K562 (cell line): ENCODE data around the gene FPR1. TPM values are rescaled to one million over a fixed set of nuclear protein-coding genes. Genes with fewer than 3 reads are reported as not detected.

ENCODE experiments used
- ATAC-seq: fragments of 200-7000 bp; cut with Tn5 transposase; 3 replicates; pipeline ENCODE4 v1.9.1; 2020; ENCODE audit warnings: moderate library complexity
- BruUV-seq: library from RNA; stranded (reverse); fragments of 400-500 nt; replicated peaks from 2 replicates; lab custom pipeline; 2021; lab: Mats Ljungman, UMichigan
- CTCF ChIA-PET: fragments of 300-600 bp; formaldehyde crosslinking; extraction: SDS; loops from one replicate; lab custom pipeline; 2021; ENCODE audit warnings: low intra/inter-chr PET ratio; lab: Yijun Ruan, JAX
- POLR2A ChIA-PET: fragments of 300-600, 350-650 bp; sonication (Branson Sonifier 250); formaldehyde crosslinking; extraction: SDS; loops from one replicate; lab custom pipeline; 2021; ENCODE audit warnings: antibody characterized with exemption, inconsistent platforms; lab: Yijun Ruan, JAX
- DNase-seq, 4 experiments: peaks; one replicate each; pipeline versions ENCODE4 v3.0.0 to v3.0.0-alpha.2; 2011 to 2018; ENCODE audit warnings: low spot score in 3 of 4, mixed read lengths in 3 of 4; ENCODE audit errors: extremely low read depth in 1 of 4
- FAIRE-seq: peaks from 2 replicates; lab custom pipeline; 2011; peaks lifted over from hg19 to GRCh38; lab: Jason Lieb, UNC
- H2AFZ ChIP-seq: 2 replicates; pipeline ENCODE4 v1.6.0; 2011; ENCODE audit warnings: low read depth, low read length, control low read depth, inconsistent platforms
- H3K27ac ChIP-seq: fragments of 200-600 bp; 3 replicates; pipeline ENCODE4 v1.8.0; 2011; ENCODE audit warnings: low read depth, mild to moderate bottlenecking, control low read depth, inconsistent platforms, low read length, moderate library complexity, mixed read lengths; ENCODE audit errors: extremely low read depth
- H3K27me3 ChIP-seq, 2 experiments: fragments of 300-600 bp in 1 of 2; 2 replicates in 1 of 2; 3 replicates in 1 of 2; pipeline versions ENCODE4 v1.6.0 to v1.8.0; 2011; ENCODE audit warnings: inconsistent platforms in 2 of 2, low read length in 2 of 2, mild to moderate bottlenecking in 1 of 2, mixed read lengths in 1 of 2, moderate library complexity in 1 of 2; ENCODE audit not compliant: control insufficient read depth in 2 of 2, insufficient read depth in 2 of 2
- H3K36me3 ChIP-seq: fragments of 300-600 bp; 3 replicates; pipeline ENCODE4 v1.8.0; 2011; ENCODE audit warnings: mild to moderate bottlenecking, low read length, inconsistent platforms; ENCODE audit not compliant: control insufficient read depth, insufficient read depth
- H3K4me1 ChIP-seq, 2 experiments: fragments of 200-600 bp in 1 of 2; replicated peaks in 1 of 2; 2 replicates in 1 of 2; 3 replicates in 1 of 2; pipeline versions ENCODE4 v1.5.1 to v1.8.0; 2011; ENCODE audit warnings: inconsistent platforms in 2 of 2, low read length in 2 of 2, mild to moderate bottlenecking in 1 of 2, mixed read lengths in 1 of 2, moderate library complexity in 1 of 2; ENCODE audit not compliant: control insufficient read depth in 2 of 2, insufficient read depth in 2 of 2
- H3K4me2 ChIP-seq: 2 replicates; pipeline ENCODE4 v1.6.1; 2011; ENCODE audit warnings: low read length, control low read depth, inconsistent platforms, mixed read lengths; ENCODE audit not compliant: insufficient read depth
- H3K4me3 ChIP-seq: fragments of 200-600 bp; sonication (generic), shearing (Covaris generic); 2 replicates; pipeline ENCODE4 v1.5.1; 2016; ENCODE audit warnings: control low read depth, inconsistent platforms
- H3K79me2 ChIP-seq: fragments of 200-600 bp; 3 replicates; pipeline ENCODE4 v1.8.0; 2011; ENCODE audit warnings: low read length, inconsistent platforms; ENCODE audit not compliant: control insufficient read depth, insufficient read depth
- H3K9ac ChIP-seq, 2 experiments: 2 replicates each; pipeline versions ENCODE4 v1.6.0 to v1.6.1; 2011; ENCODE audit warnings: low read depth in 2 of 2, low read length in 2 of 2, control low read depth in 1 of 2, inconsistent platforms in 1 of 2, mild to moderate bottlenecking in 1 of 2, mixed read lengths in 1 of 2; ENCODE audit not compliant: insufficient read depth in 1 of 2
- H3K9me1 ChIP-seq: one replicate; pipeline ENCODE4 v1.6.0; 2011; ENCODE audit warnings: inconsistent platforms, mild to moderate bottlenecking, low read length, moderate library complexity; ENCODE audit not compliant: control insufficient read depth, insufficient read depth
- H3K9me3 ChIP-seq: replicated peaks from 2 replicates; pipeline ENCODE4 v1.5.1; 2011; ENCODE audit warnings: low read depth, low read length, inconsistent platforms; ENCODE audit not compliant: control insufficient read depth, insufficient read depth
- H4K20me1 ChIP-seq: replicated peaks from 2 replicates; pipeline ENCODE4 v1.6.1; 2011; ENCODE audit warnings: low read length, inconsistent platforms, mixed read lengths; ENCODE audit not compliant: control insufficient read depth, insufficient read depth
- BCOR ChIP-seq: fragments of 450-650 bp; IDR thresholded peaks from 2 replicates; pipeline ENCODE4 v1.6.1; 2016
- CTCF ChIP-seq, 3 experiments: IDR thresholded peaks in 2 of 3; conservative IDR thresholded peaks in 1 of 3; 2 replicates each; pipeline ENCODE4 v1.5.1; 2011 to 2012; ENCODE audit warnings: low read length in 3 of 3, mild to moderate bottlenecking in 3 of 3, control low read depth in 2 of 3, improper control_type of control experiment in 1 of 3, inconsistent platforms in 1 of 3, low read depth in 1 of 3, mixed read lengths in 1 of 3, moderate library complexity in 1 of 3; ENCODE audit not compliant: insufficient read depth in 2 of 3
- MBD2 ChIP-seq: sonication (generic); IDR thresholded peaks from 2 replicates; pipeline ENCODE4 v1.6.1; 2016; ENCODE audit warnings: low read depth, borderline replicate concordance
- SIN3B ChIP-seq: fragments of 450-650 bp; IDR thresholded peaks from 2 replicates; pipeline ENCODE4 v1.6.1; 2017; ENCODE audit warnings: low read depth, mild to moderate bottlenecking, moderate library complexity
- ZNF280B ChIP-seq: fragments of 250-450 bp; sonication (Bioruptor Pico); IDR thresholded peaks from 2 replicates; pipeline ENCODE4 v1.5.1; 2021; ENCODE audit warnings: mild to moderate bottlenecking
- ZNF668 ChIP-seq: fragments of 250-450 bp; sonication (Bioruptor Pico); IDR thresholded peaks from 2 replicates; pipeline ENCODE4 v1.8.0; 2022; ENCODE audit warnings: mild to moderate bottlenecking, inconsistent platforms
- WGBS: fragments of 100-300 bp; shearing (Covaris generic); methylation state at CpG from one replicate; pipeline ENCODE4 v1.1.6; 2016; ENCODE audit warnings: low coverage, mixed read lengths; ENCODE audit not compliant: insufficient coverage; ENCODE audit errors: missing lambda C conversion rate; 5-methylcytosine and 5-hydroxymethylcytosine counted together
- in situ Hi-C: fragments of 300-500 bp; cut with MboI; formaldehyde crosslinking; loops from 4 replicates; pipeline ENCODE4 v1.15.0; 2018; ENCODE audit warnings: inconsistent platforms, mixed read lengths
- intact Hi-C: fragments of 100-400 bp; cut with micrococcal nuclease; formaldehyde crosslinking; loops from 2 replicates; pipeline ENCODE4 v1.14.2; 2022
- polyA plus RNA-seq, 8 experiments: library from polyadenylated mRNA; depleted of rRNA in 4 of 8; stranded (reverse) in 5 of 8; unstranded in 3 of 8; fragments of >200 nt; fragmentation: Nextera tagmentation in 2 of 8; fragmentation: Illumina TruSeq in 1 of 8; extraction: Ambion mirVana in 2 of 8; extraction: Trizol in 1 of 8; gene quantifications; 2 replicates each; pipeline versions ENCODE4 v1.2.1 to v1.2.3, GENCODE V29; 2011 to 2014; ENCODE audit warnings: inconsistent platforms in 1 of 8, missing spikeins in 1 of 8
- total RNA-seq, 7 experiments: library from RNA; depleted of rRNA in 6 of 7; stranded (reverse); fragments of >200 nt in 6 of 7; fragmentation: Illumina TruSeq in 2 of 7; extraction: Trizol in 2 of 7; gene quantifications; 2 replicates each; pipeline versions ENCODE4 v1.2.1 to v1.2.3, GENCODE V29; 2011 to 2021; ENCODE audit warnings: low replicate concordance in 1 of 7

The FPR1 gene
- total and polyA plus RNA-seq, 9 of the 15 experiments (the other 6 are each of a cell fraction or from before 2014, with no cell fraction given): 0.06 to 0.25 (median 0.14) TPM; not detected in 4

GRCh38 chr19:51712461-51713081, 39.1 kb downstream of the FPR1 start (continued):
- peak; percentile 59 to 70 (median 63) for TF ChIP-seq CTCF (IDR thresholded peaks at IDR 0.05 in 2 of 3, conservative IDR thresholded peaks at IDR 0.05 in 1 of 3; ENCODE audit: insufficient read depth in 2 of 3, low read depth in 1 of 3, low read length in 3 of 3)

- no peak overlapping the region for H3K4me3 ChIP-seq
- no peak for TF ChIP-seq SIN3B
- no peak for TF ChIP-seq BCOR
- no peak for TF ChIP-seq ZNF280B (CRISPR knock-in tag)
- TF ChIP-seq ZNF668 (CRISPR knock-in tag): no peak
- no peak for TF ChIP-seq MBD2
- H3K27ac ChIP-seq: no peak overlapping the region
- no peak overlapping the region for H2AFZ ChIP-seq
- no CpG with 5 or more reads among the region's 1 CpG for WGBS
- H3K4me2 ChIP-seq: no peak overlapping the region
- DNase-seq (no peak), FAIRE-seq (no peak), ATAC-seq (no peak)
- H3K9me1 ChIP-seq: no peaks in the 10 kb centered on the region
- H3K79me2 ChIP-seq: no peaks in the 10 kb centered on the region
- peaks cover 0 to 3% of the 10 kb centered on the region in 2 experiments; a peak in 2 of 5 replicates for H3K27me3 ChIP-seq
- H3K9me3 ChIP-seq: no peaks in the 10 kb centered on the region
- CTCF ChIA-PET: no interaction called here
- H4K20me1 ChIP-seq: no peaks in the 10 kb centered on the region
- H3K9ac ChIP-seq: no peak overlapping the region
- peaks cover 3% of the 10 kb centered on the region; the same call in 1 of the 3 replicates for H3K36me3 ChIP-seq
- POLR2A ChIA-PET: interaction anchor here (1.1 kb wide), 2 partner anchors 9 to 13 kb away, joined by 3 read pairs; no protein-coding TSS in a partner anchor
- no TSS peak for BruUV-seq
- intact Hi-C loops (loop anchor here (1.0 kb wide), 1 partner anchor 66 kb away; no protein-coding TSS in a partner anchor), in situ Hi-C loops (loop anchor here (5.0 kb wide), 1 partner anchor 66 kb away; no protein-coding TSS in a partner anchor)
- peaks cover 0 to 13% of the 10 kb centered on the region in 2 experiments; a peak in 2 of 5 replicates for H3K4me1 ChIP-seq
Observed at GRCh38 chr19:51711702-51712101, 40.0 kb downstream of the FPR1 start.
